Prostate gland (tissue), 2 donors: Measurements from ENCODE around the gene RPTOR.
"Not testable (repeated sequence)": the region's sequence is repeated elsewhere in the genome, so short reads cannot be mapped to it uniquely, and the experiment has no call there.

Experiments used
- POLR2A ChIP-seq: fragments of 450-650 bp; IDR thresholded peaks from one replicate; pipeline ENCODE4 v1.6.1; 2016; ENCODE audit warnings: antibody characterized with exemption, mild to moderate bottlenecking
- POLR2AphosphoS5 ChIP-seq: sonication (generic); formaldehyde crosslinking; IDR thresholded peaks from one replicate; pipeline ENCODE4 v1.6.1; 2017; ENCODE audit warnings: antibody characterized with exemption
- TF ChIP-seq, protein P1 (sequence below), 4 experiments: fragments of 200-600 bp in 2 of 4; fragments of 450-650 bp in 2 of 4; sonication (generic) in 2 of 4; IDR thresholded peaks; 1 replicate in 3 of 4; 2 replicates in 1 of 4; pipeline ENCODE4 v1.5.1; 2016 to 2019; ENCODE audit warnings: antibody characterized with exemption in 4 of 4, mild to moderate bottlenecking in 2 of 4, moderate library complexity in 2 of 4

DNA sequence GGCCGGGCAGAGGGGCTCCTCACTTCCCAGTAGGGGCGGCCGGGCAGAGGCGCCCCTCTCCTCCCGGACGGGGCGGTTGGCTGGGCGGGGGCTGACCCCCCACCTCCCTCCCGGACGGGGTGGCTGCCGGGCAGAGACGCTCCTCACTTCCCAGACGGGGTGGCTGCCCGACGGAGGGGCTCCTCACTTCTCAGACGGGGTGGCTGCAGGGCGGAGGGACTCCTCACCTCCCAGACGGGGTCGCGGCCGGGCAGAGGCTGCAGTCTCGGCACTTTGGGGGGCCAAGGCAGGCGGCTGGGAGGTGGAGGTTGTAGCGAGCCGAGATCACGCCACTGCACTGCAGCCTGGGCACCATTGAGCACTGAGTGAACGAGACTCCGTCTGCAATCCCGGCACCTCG lies 7.3 kb upstream of the RPTOR start:
- TF ChIP-seq POLR2A, POLR2AphosphoS5: not testable (repeated sequence)
- TF ChIP-seq, protein P1, sequence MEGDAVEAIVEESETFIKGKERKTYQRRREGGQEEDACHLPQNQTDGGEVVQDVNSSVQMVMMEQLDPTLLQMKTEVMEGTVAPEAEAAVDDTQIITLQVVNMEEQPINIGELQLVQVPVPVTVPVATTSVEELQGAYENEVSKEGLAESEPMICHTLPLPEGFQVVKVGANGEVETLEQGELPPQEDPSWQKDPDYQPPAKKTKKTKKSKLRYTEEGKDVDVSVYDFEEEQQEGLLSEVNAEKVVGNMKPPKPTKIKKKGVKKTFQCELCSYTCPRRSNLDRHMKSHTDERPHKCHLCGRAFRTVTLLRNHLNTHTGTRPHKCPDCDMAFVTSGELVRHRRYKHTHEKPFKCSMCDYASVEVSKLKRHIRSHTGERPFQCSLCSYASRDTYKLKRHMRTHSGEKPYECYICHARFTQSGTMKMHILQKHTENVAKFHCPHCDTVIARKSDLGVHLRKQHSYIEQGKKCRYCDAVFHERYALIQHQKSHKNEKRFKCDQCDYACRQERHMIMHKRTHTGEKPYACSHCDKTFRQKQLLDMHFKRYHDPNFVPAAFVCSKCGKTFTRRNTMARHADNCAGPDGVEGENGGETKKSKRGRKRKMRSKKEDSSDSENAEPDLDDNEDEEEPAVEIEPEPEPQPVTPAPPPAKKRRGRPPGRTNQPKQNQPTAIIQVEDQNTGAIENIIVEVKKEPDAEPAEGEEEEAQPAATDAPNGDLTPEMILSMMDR (IDR thresholded peaks at IDR 0.05): not testable (repeated sequence)
